Activated effector memory CD4-positive, alpha-beta T cell treated with Interleukin-2 at 50 U/mL for 16 hours (primary cell): ENCODE measurements around the gene MICOS13.
A peak's percentile ranks its signal among the peaks of the same experiment; 100 is the strongest.

ENCODE experiments used
- DNase-seq: peaks from one replicate; pipeline ENCODE4 v3.0.0-alpha.2; 2020

Gene MICOS13

GRCh38 chr19:5686647-5687359, 6.5 kb upstream of the MICOS13 start:
- peak; percentile 87 for DNase-seq

GRCh38 chr19:5686326-5686646, 6.0 kb upstream of the MICOS13 start:
- no peak for DNase-seq

DNA sequence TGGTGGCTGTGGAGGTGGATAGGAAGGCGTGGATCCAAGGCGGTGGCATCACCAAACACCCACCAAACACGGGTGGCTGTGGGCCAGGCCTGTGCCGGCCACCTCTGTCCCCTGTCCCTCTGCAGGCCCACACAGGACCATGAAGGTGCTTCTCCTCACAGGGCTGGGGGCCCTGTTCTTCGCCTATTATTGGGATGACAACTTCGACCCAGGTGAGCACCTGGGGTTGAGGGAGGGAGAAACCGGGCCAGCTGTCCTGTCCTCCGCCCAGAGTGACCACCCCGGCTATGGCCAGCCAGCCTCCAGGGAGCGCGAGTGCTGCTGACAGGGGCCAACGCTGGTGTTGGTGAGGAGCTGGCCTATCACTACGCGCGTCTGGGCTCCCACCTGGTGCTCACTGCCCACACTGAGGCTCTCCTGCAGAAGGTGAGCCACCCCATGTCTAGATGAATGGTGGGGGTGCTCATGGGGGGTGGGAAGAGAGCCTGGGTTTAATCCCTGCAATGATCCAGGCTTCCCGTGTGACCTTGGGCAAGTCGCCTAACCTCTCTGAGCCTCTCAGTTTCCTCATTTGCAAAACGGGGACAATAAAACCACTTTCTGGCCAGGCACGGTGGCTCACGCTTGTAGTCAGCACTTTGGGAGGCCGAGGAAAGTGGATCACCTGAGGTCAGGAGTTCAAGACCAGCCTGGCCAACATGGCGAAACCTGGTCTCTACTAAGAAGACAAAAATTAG, 4.5 kb upstream of the MICOS13 start:
- DNase-seq, result no peak

DNA sequence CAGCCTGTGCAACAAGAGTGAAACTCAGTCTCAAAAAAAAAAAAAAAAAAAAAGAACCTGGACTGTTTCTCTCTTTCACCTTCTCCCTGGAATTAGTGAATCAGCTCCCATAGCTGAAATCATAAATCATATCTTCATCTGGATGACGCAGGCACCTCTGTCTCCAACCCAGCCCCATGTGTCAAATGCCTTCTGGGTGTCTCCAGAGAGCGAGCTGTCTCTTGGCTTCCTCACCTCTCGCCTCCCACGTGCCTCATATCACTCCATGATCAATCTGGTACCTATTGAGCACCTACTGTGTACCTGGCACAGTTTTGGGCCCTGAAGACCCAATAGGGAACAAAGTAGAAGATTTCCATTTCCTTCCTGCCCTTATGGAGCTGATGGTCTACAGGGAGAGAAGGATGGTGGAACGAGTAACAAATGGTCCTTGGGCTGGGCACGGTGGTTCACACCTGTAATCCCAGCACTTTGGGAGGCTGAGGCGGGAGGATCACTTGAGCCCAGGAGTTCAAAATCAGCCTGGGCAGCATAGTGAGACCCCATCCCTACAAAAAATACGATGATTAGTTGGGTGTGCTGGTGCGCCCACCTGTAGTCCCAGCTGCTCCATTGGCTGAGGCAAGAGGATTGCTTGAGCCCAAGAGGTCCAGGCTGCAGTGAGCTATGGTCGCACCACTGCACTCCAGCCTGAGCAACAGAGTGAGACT, 3.0 kb upstream of the MICOS13 start:
- DNase-seq, result no peak

DNA sequence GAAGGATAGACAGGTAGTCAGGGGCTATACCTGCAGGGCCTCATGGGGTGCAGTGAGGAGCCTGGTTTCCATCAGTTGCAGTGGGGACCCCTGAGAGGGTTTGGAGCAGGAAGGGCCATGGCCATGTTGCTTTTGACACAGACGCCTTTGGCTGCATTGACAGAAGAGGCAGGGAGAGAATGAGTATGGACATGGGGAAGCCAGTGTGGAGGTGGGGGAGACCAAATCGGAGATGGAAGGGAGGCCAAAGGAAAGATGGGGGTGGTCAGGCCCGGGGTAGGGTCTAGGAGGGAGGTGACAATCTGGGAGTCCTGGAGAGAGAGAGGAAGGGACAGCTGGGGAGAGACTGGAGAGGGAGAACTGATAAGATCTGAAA, 1.8 kb upstream of the MICOS13 start:
- no peak for DNase-seq

- no peak for DNase-seq
Observed at GRCh38 chr19:5681391-5682106, 1.2 kb upstream of the MICOS13 start.

DNA sequence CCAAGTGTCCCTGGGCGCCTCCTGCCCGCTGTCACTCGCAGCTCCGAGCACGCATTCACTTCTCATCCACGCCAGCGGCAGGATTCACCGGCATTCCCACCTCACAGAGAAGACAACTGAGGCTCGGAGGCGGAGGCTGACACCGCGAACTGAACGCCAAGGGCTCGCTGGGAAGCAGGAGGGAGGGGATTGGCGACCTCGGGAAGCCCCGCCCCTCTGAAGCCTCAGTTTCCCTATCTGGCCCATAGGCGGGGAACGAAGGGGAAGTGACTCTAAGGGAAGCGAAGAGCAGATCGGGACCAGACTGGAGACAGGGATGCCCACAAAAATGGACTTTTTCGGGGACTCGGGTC, 256 bp downstream of the MICOS13 start:
- no peak for DNase-seq

DNA sequence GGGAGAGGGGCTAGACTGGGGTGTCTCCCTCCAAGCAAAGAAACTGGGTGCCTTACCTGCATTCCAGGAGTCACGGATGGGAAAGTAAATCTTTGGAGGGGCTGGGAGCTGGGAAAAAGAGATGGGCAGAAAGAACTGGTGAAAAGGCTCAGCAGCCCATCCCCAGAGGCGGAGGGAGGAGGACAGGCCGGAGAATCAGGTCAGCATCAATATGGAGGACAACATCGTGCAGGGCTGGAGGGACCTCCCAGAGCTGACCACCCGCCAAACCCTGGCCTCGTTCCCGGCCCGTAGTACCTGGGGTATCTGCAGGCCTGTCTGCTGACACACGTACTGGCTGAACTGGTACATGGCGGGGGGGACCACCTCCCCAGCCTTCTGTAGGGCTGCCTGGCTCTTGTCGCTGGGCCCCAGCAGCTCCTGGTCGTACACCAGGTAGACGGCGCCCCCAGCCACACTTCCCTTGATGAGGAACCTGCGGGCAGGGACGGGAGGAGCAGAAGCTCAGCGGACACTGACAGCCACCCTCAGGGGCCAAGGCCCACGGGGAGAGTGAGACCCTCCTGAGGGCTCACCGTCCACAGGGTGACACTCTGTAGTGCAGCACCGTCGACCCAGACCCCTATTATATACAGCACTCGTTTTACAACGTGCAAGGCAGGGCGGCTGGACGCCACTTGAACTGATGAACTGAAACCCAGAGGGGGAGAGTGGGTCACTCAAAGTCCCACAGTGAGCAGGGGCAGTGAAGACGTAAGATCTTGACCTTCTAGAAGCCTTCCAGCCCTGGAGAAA, 830 bp downstream of the MICOS13 start:
- DNase-seq, result no peak

- no peak for DNase-seq
Observed at GRCh38 chr19:5678071-5678718, 2.1 kb downstream of the MICOS13 start.

GRCh38 chr19:5677580-5677979, 2.7 kb downstream of the MICOS13 start:
- DNase-seq, result no peak

- no peak for DNase-seq
Observed at GRCh38 chr19:5677136-5677535, 3.2 kb downstream of the MICOS13 start.

GRCh38 chr19:5676772-5677105, 3.6 kb downstream of the MICOS13 start:
- no peak for DNase-seq

DNA sequence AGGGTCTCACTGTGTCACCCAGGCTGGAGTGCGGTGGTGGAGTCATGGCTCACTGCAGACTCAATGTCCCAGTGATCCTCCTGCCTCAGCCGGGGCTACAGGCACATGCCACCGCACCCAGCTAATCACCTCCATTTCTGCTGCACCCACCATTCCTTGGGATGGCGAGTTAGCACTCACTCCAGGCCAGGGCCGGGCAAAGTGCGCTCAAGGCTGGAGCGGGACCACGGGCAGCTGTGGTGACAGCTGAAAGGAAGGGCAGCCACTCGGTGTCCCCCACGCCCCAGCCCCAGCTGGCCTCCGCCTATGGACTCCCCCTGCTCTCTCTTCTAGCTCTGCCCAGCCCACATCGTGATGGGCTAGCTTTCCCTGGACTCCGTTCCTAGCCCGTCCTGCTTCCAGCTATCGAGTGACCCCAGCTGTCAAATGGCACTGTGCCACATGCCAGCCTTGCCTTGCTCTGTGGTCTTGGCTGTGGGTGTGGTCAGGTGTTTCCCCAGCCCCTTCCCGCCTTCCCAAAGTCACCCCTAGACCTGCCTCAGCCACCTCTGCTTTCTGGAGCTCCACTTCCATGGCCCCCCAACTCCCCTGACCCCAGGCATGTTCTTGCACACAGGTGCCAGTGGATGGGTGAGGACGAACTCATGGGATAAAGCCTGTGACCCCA, 4.1 kb downstream of the MICOS13 start:
- DNase-seq, result no peak

DNA sequence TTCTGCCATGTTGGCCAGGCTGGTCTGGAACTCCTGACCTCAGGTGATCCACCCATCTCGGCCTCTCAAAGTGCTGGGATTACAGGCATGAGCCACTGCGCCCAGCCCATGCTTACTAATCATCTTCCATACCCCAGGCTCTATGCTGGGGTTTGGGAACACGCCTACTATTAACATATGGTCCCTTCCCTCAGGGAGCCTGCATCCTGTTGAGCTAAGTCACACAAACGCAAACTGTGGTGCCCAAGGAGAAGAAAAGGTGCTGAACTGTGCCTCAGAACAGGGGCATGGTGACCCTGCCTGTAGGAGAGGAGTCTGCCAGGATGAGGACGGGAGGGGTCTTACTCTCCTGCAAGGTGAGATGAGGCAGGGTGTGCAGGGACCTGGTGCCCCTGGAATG, 5.6 kb downstream of the MICOS13 start:
- no peak for DNase-seq

DNA sequence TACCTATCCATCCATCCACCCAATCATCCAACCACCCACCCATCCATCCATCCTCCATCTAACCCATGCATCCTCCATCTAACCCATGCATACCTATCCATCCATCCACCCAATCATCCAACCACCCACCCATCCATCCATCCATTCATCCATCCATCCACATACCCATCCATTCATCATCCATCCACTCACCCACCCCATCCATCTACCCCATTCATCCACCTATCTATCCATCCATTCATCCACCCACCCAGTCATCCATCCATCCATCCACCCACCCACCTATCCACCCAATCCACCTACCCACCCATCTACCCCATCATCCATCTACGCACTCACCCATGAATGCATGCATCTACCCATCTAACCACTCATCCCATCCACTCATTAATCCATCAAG, 6.6 kb downstream of the MICOS13 start:
- no peak for DNase-seq

DNA sequence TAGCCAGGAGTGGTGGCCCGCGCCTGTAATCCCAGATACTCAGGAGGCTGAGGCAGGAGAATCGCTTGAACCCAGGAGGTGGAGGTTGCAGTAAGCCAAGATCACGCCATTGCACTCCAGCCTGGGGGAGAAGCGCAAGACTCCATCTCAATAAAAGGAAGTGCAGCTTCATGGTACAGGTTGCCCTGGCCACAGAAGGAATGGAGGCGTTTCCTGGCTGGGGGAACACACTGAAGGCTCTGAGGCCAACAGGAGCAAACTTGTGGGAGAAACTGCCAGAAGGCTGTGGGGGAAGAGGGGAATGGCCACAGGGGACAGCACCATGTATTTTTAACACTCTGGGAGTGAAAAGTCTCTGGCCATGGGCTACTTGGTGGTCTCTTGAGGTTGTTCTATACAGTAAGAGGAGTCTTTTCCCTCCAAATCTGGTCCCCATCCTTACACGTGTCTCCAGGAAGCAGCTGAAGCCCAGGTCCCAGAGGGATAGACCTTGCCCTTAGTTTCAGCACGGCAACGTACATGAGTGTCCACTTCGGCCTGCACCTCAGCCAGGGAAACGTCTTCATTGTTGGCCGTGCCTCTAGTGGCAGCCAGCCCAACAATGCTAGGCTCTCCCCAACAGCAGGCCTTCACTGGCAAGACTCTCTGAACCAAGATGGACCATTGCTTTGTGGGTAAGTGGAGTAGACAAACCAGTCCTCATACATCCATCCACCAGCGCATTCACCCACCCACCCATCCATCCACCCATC, 7.4 kb downstream of the MICOS13 start:
- DNase-seq, result no peak

- no peak for DNase-seq
Observed at GRCh38 chr19:5671600-5671999, 8.7 kb downstream of the MICOS13 start.

DNA sequence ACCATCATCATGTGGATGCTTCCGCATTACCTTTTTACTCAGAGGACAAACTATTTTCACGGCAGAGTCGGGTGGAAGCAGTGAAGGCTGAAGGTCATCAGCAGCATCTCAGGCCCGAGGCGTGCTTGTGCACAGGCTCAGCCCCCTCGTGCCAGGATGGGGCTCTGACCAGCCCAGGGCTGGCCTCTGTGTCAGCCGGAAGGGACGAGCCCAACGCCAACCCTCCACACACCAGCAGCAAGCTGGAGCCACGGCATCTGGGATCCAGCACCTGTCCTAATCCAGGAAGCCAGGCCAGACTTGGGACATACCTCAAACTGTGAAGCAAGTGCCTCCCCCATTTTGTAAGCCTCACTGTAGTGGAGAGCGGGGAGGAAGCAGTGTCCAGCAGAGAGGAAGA, 11.1 kb downstream of the MICOS13 start:
- no peak for DNase-seq

GRCh38 chr19:5667751-5668271, 12.5 kb downstream of the MICOS13 start:
- no peak for DNase-seq

DNA sequence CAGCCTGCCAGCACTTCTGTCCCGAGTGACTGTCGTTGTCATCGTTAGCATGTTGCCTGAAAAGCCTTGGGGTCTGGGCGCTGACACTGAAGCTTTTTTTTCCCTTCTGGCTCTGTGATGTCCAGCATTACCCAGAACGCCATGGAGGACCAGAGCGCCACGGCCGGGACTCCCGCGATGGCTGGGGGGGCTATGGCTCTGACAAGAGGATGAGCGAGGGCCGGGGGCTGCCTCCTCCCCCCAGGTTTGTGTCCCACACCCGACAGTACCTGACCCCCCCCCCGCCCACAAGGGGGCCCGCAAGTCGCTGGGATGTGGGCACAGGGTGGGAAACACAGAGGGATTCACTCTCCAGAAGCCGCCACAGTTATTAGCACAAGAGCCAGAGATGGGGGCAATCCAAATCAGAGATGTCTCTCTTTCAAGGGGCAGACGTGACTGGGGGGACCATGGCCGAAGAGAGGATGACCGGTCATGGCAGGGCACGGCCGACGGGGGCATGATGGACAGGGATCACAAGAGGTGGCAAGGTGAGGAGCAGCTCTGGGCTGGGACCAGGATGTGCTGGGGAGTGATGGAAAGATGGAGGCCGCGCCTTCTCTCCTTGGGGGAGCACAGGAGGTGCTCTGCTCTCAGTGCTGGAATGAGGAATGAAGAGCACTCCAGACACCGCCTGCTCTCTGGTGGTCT, 13.2 kb downstream of the MICOS13 start:
- no peak for DNase-seq
